ENCODE measurements around the gene ARHGEF28.

The ARHGEF28 gene

DNA sequence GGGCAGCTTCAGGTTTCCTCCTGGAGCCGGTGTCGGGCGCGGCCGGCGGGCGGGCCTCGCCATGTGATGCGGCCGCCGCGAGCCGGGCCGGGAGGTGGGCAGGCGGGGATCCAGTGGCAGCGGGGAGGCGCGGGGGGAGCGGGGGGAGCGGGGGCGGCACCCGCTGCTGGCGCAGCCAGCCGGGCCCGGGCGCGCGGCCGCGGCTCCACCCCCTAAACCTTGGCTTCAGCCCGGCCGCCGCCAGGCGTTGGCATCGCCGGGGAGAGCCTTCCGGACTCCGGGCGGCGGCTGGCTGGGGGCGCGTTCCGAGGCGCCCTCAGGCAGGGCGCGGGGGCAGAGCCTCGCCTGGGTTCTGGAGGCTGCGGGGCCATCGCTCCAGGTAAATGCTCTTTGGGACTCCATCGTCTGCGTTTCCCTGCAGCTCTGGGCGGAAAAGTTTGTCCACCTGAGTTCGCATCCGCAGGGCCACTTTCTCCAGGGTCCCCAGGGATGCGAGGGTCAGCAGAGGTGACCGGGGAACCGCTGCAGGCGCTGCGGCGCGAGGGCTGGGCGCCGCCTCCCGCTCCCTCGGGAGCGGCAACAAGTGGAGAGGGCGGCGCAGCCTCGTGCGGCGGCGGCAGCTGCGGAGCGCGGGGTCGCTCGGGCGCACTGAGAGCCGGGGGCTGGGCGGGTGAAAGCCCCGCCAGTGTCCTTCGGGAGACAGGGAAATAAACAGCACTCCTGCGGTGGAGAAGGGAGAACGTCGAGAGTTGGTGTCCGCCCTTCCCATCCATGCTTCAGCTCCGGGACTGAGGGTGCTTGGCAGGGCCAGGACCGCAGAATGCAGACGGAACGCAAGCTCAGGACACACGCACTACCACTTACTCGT is at the start of gene ARHGEF28:
ARHGEF28 (plus strand) TSS at position 253 of the 868 bp plus-strand sequence. CDS start 58,656 bp downstream, outside the sequence.
- peak; percentile 26 for DNase-seq

- DNase-seq = no peak
These were observed 43.5 kb upstream of the ARHGEF28 start for GRCh38 chr5:73582285-73583145.

DNA sequence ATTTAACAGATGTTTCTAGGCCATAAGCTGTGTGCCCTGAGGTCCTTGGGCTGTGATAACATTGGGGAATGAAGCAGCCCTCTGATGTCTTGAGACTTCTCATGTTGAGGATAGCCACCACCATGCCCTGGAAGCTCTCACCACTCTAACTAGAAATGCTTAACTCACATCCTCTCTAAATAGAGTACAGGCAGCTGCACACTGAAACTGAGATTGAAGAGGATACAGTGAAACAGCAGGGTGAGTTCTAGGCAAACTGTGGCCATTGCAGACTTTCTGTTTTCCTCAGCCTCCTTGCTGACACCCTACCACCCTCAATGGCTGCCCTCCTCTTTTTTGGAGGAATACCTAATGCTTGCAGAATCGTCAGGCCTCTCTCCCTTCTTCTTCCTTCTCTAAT is 38.1 kb upstream of the ARHGEF28 start:
- no peak for DNase-seq

- peak; percentile 33 for DNase-seq
These were observed 34.8 kb upstream of the ARHGEF28 start for GRCh38 chr5:73591102-73591695.

DNA sequence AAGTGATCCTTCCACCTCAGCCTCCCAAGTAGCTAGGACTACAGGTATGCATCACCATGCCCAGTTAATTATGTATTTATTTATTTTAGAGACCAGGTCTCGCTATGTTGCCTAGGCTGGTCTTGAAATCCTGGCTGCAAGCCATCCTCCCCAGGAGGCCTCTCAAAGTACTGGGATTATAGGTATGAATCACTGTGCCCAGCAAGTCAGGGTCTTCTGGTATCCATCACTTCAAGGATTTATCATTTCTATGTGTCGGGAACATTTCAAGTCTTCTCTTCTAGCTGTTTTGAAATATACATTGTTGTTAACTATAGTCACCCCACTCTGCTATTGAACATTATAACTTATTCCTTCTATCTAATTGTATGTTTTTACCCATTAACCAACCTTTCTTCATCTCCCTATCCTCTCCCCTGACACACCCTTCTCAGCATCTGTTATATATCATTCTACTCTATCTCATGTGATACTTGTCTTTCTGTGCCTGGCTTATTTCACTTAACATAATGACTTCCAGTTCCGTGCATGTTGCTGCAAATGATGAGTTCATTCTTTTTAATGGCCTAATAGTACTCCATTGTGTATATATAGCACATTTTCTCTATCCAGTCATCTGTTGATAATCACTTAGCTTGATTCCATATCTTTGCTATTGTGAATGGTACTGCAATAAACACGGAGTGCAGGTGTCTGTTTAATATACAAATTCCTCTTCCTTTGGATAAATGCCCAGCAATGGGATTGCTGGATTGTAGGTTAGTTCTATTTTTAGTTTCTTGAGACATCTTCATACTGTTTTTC is 34.1 kb upstream of the ARHGEF28 start:
- no peak for DNase-seq

GRCh38 chr5:73592551-73592950 is 33.4 kb upstream of the ARHGEF28 start:
- DNase-seq = no peak

DNA sequence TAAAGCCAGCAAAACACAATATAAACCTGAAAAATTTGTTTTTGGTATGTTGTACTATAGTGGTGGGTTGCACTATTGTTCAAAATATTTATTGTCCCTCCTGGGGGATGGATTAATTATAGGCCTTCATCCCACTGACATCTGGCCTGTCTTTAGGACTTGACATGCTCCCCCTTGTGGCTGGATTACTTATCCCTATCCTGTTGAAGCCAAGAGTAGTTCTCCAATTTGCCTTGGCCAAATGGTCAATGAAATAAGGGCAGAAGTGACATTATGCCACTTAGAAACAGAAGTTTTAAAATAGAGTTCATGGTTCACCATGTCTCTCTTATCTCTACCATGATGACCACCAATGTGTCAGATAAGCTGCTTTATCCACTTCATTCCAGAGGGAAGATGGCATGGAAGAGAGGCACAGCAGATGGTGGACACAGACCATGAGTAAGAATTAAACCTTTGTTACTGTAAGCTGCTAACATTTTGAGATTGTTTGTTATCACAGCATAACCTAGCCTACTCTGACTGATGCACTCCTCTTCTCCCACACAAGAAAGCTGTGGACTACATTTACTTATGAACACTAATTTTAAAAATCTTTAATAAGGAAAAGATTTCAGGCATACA is 29.2 kb upstream of the ARHGEF28 start:
- no peak for DNase-seq

DNA sequence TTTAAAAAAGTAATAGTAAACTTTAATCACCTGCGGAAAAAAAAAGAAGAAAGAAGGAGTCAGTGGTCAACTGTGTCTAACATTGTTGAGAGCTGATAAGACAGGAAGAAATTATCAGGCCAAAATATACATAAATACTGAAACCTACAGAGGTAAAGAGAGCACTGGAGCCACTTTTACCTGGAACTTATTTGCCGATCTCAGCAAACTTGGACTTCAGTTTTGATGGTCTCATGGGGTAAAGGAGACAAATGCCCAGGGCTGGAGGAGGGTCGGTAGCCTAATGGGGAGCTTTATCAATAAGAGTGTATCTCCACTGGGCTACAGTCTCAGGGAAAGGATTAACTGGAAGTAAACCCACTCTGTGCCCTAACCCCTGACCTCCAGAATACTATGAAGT is 26.6 kb upstream of the ARHGEF28 start:
- DNase-seq = no peak

DNA sequence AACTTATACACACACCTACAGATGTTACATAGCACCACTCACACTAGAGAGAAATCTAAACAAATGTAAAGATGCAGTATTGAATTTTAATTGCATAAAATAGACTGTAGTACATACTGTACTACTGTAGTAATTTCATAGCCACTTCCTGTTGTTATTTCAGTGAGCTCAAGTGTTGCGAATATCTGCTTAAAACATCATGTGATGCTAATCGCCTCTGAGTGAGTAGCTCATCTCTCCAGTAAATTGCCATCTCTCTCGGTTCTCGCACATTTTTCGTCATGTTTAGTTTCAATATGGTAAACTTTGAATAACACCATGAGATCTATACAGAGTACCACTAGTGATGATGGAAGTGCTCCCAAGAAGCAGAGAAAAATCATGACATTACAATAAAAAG is 22.0 kb upstream of the ARHGEF28 start:
- DNase-seq = no peak

DNA sequence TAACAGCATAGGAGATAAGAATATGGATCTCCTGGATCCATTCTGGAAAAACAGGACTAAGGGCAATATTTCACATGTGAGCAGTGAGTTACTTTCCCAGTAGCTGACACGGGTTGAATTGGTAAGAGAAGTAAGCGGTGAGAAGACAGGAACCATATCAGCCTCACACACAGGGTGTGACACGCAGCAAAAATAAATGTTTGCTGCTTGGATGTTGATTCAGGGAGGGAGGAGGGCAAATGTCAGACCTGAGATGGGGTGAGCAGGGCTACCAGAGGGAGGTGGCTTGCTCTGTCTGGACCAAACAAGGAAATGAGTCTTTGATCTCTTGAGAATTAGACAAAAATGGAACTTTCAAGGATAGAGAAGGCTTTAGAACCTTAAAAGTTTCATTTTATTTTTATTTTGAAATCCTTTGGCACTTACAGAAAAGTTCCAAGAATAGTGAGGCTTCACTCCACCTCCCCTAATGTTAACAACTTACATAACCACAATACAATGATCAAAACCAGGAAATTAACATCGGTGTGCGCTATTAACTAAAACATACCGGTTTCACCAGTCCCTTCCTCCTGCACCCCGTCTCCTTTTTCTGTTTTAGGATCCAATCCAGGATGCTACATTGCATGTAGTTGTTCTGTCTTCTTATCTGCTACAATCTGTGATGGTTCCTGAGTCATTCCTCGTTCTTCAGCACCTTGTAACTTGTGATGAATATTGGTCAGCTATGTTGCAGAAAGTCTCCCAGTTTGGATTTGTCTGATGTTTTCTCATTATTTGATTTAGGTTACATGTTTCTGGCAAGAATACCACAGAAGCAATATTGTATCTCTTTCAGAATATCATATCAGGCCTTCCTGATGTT is 20.5 kb upstream of the ARHGEF28 start:
- DNase-seq = no peak

DNA sequence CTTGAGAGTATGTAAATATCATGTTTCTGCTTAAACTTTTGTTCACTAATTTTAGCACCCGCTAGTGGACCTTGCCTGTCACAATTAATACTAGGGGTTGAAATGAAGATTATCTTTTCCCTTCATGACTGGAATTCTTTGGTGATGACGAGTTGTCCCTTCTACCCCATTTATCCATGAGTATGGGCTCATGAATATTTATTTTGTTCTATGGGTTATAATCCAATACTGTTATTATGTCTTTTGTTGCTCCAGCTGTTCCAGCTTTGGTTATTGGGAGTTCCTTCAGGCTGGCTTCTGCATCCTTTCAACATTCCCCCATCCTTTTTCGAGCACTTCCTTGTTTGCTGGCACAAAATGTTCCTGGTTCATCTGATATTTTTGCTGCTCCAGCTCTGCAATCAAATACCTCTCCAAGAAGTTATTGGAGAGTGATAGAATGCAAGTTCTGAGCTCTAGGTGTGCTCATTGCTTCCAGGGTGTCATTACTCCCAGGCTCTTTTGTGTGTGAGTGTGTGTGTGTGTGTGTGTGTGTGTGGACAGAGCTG is 19.7 kb upstream of the ARHGEF28 start:
- no peak for DNase-seq

DNA sequence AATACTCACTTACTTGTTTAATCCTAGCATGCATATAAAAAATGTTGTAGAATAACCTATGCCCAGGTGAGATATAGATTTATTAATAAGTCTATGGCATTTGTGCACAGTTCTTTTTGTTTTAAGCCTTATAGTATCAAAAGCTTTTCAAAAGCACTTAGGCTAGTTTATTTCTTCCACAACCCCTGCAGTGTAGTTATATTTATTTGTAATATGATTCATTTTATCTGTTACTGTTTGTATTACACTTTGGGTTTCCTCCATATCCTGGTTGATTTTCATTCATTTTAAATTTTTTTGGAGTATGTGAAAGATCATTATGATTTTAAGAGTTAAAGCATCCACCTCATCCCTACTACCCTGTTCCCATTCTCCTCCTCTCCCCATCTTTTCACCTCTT is 18.8 kb upstream of the ARHGEF28 start:
- no peak for DNase-seq

DNA sequence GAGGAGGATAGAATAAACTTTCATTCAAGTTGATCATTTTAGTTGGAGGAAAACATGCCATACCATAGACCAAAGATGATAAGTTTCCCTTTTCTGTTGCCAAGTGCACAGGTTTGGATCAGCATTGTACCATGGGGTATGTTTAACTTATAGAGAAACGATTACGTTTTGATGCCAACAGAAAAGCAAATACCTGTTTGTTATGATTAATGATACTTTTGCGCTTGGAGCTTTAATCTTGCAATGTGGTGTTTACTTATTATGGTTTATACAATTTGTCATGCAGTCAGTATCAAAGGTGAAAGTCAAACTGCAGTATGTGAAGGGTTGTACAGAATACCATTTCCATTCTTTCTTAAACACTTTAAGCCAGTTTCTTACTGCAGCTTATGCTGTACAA is 13.2 kb upstream of the ARHGEF28 start:
- DNase-seq = no peak

GRCh38 chr5:73615085-73615484 is 10.9 kb upstream of the ARHGEF28 start:
- DNase-seq = no peak

DNA sequence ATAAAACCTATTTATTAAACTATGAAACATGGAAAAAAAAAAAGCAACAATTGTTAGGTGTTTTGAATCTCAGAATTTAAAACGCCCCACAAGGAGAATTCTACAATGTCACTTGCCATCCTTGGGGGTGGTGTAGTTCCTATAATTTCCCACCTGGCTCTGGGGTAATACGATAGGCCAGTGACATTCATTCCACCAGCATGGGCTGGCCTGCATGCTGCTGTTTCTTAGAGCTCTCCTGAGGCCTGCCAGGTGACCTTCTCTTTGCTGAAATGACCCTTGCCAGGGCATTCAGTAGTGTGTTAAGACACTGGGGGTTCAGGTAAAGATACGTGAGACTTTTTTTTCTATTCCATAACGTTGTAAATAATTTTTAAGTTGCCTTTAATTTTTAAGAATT is 10.0 kb upstream of the ARHGEF28 start:
- DNase-seq = no peak

GRCh38 chr5:73617510-73618279 is 8.3 kb upstream of the ARHGEF28 start:
- DNase-seq = no peak

DNA sequence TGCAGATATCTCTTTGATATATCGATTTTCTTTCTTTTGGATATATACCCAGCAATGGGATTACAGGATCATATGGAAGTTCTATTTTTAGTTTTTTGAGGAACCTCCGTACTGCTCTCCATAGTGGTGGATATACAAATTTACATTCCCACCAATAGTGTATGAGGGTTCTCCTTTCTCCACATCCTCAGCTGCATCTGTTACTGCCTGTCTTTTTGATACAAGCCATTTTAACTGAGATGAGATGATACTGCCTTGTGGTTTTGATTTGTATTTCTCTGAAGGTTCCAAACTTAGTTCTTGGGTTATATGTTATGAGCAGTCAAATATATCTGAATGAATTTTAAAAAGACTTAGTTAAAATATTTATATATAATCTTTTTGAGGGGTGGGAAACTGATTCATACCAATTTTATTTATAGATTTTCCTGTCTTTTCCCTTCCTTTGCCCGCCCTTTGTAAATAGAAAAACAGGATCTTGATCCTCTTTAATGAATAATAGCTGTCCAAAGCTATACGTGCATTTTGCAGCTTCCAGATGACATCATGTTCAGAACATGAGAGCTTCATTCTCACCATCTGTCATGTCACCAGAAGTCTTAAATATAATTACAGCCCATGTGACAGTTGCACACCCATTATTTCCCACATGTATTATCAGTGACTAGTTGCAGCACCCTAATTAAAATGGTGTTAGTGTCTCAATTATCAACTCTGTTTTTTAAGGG is 6.2 kb upstream of the ARHGEF28 start:
- DNase-seq = peak; percentile 53

DNA sequence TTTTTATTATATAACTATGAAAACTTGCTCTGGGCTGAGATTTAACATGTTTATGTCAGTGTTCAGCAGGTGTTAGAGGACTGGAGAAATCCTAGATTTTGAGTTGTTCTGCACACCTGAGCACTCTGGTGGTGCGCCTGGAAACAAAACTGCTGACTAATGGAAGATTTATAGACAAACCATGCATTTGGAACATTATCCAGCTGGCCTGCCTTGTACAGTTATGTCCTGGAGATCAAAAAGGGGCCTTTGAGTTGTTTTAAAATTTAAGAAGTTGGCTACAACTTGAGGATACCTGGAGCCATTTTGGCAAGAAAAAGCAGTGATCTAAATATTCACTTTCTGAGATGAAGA is 5.7 kb upstream of the ARHGEF28 start:
- DNase-seq = no peak

- DNase-seq = no peak
These were observed 2.9 kb upstream of the ARHGEF28 start for GRCh38 chr5:73623060-73623459.

All from NCI-H2171 (cell line).